ENCODE data around the gene MORC1.
A peak's percentile ranks its signal among the peaks of the same experiment; 100 is the strongest.

The MORC1 gene

DNA sequence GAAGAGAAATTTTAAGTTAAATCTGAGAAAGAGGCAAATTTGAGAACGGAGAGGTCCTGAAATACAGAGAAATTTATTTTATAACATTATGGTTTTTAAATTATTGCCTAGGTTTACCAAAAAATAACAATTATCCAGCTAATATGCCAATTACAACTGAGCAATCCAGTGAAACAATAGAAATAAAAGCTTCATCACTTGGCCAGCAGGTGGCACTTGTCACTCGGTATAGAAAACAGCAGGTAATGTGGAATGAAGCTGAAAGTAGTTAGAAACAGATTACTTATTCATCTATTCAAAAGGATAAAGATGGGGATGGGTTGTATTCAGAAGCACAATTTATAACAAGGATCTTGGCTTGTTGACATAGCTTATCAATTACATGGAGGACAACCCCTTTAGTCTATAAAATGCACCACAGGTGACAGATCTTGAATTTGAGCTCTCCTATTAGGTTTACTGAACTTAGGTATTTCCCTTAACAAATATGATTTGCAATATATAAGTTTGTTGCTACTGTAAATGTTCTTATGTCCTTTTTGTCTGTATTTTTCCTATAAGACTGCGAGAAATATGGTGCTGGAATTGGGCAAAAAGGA lies 94.2 kb downstream of the MORC1 start:
- no peaks in the 10 kb centered on the region for H3F3A ChIP-seq (ENCODE audit: insufficient read depth, low read length)
- H4K20me1 ChIP-seq (ENCODE audit: insufficient read depth, low read length) = no peaks in the 10 kb centered on the region
- no peaks in the 10 kb centered on the region for H3K9me2 ChIP-seq (replicated peaks; ENCODE audit: insufficient read depth, low read length)
- no peaks in the 10 kb centered on the region for H3K36me3 ChIP-seq (replicated peaks; ENCODE audit: insufficient read depth, low read length)
- H3K27ac ChIP-seq (ENCODE audit: low read length) = no peak overlapping the region
- TF ChIP-seq CTCF (IDR thresholded peaks at IDR 0.05; ENCODE audit: low read length) = peak; percentile 76
- no peak for TF ChIP-seq EZH2phosphoT487 (IDR thresholded peaks at IDR 0.05; ENCODE audit: low read length)
- no peak for TF ChIP-seq EZH2 (optimal IDR thresholded peaks at IDR 0.05; ENCODE audit: low read depth, low read length)
- no peaks in the 10 kb centered on the region for H3K27me3 ChIP-seq (replicated peaks; ENCODE audit: insufficient read depth, low read length)
- no peaks in the 10 kb centered on the region for H3K9me3 ChIP-seq (replicated peaks; ENCODE audit: insufficient read depth, low read length)
- H3K9ac ChIP-seq (ENCODE audit: low read length) = no peak overlapping the region
- no peak overlapping the region for H3K4me3 ChIP-seq (ENCODE audit: low read length)
- H3K79me2 ChIP-seq (ENCODE audit: low read length) = no peaks in the 10 kb centered on the region
- H3K4me1 ChIP-seq (ENCODE audit: low read length) = no peaks in the 10 kb centered on the region
- H2AFZ ChIP-seq (ENCODE audit: low read length) = no peak overlapping the region
- peak; percentile 71 for DNase-seq
- H3K4me2 ChIP-seq (ENCODE audit: low read depth, low read length) = no peak overlapping the region

DNA sequence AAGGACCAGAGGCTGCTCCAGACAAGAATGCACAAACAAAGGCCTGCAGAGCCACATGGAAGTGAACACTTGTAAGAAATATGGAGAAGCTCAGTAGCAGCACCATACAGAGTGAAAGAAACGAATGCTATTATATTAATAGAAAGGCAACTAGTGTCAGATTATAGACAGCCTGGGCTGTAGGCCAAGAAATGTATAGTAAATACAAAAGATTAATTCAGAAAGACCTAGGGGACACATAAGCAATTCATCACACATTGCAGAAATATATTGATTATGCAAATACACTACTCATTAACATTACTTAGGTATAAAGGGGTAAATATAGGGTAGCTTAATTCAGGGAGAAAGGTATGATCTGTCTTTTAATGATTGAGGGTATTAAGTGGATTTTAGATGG lies 94.8 kb downstream of the MORC1 start:
- DNase-seq = no peak
- no peak overlapping the region for H3K9ac ChIP-seq (ENCODE audit: low read length)
- no peak overlapping the region for H3K27ac ChIP-seq (ENCODE audit: low read length)
- H3K79me2 ChIP-seq (ENCODE audit: low read length) = no peaks in the 10 kb centered on the region
- H3K4me2 ChIP-seq (ENCODE audit: low read depth, low read length) = no peak overlapping the region
- no peaks in the 10 kb centered on the region for H3K9me2 ChIP-seq (replicated peaks; ENCODE audit: insufficient read depth, low read length)
- H3K36me3 ChIP-seq (replicated peaks; ENCODE audit: insufficient read depth, low read length) = no peaks in the 10 kb centered on the region
- no peaks in the 10 kb centered on the region for H3K9me3 ChIP-seq (replicated peaks; ENCODE audit: insufficient read depth, low read length)
- H3K4me1 ChIP-seq (ENCODE audit: low read length) = no peaks in the 10 kb centered on the region
- no peaks in the 10 kb centered on the region for H3F3A ChIP-seq (ENCODE audit: insufficient read depth, low read length)
- H4K20me1 ChIP-seq (ENCODE audit: insufficient read depth, low read length) = no peaks in the 10 kb centered on the region
- no peaks in the 10 kb centered on the region for H3K27me3 ChIP-seq (replicated peaks; ENCODE audit: insufficient read depth, low read length)
- no peak overlapping the region for H2AFZ ChIP-seq (ENCODE audit: low read length)
- TF ChIP-seq EZH2phosphoT487 (IDR thresholded peaks at IDR 0.05; ENCODE audit: low read length) (no peak), CTCF (IDR thresholded peaks at IDR 0.05; ENCODE audit: low read length) (no peak), EZH2 (optimal IDR thresholded peaks at IDR 0.05; ENCODE audit: low read depth, low read length) (no peak)
- no peak overlapping the region for H3K4me3 ChIP-seq (ENCODE audit: low read length)

GRCh38 chr3:109021556-109021955 lies 96.4 kb downstream of the MORC1 start:
- Histone ChIP-seq H3K4me1 (ENCODE audit: low read length) (no peaks in the 10 kb centered on the region), H3K36me3 (replicated peaks; ENCODE audit: insufficient read depth, low read length) (no peaks in the 10 kb centered on the region), H3F3A (ENCODE audit: insufficient read depth, low read length) (no peaks in the 10 kb centered on the region), H3K9ac (ENCODE audit: low read length) (no peak overlapping the region), H3K4me2 (ENCODE audit: low read depth, low read length) (no peak overlapping the region), H4K20me1 (ENCODE audit: insufficient read depth, low read length) (no peaks in the 10 kb centered on the region), H3K9me2 (replicated peaks; ENCODE audit: insufficient read depth, low read length) (no peaks in the 10 kb centered on the region), H3K27ac (ENCODE audit: low read length) (no peak overlapping the region), H3K27me3 (replicated peaks; ENCODE audit: insufficient read depth, low read length) (no peaks in the 10 kb centered on the region), H3K4me3 (ENCODE audit: low read length) (no peak overlapping the region), H2AFZ (ENCODE audit: low read length) (no peak overlapping the region), H3K79me2 (ENCODE audit: low read length) (no peaks in the 10 kb centered on the region), H3K9me3 (replicated peaks; ENCODE audit: insufficient read depth, low read length) (no peaks in the 10 kb centered on the region)
- TF ChIP-seq EZH2phosphoT487 (IDR thresholded peaks at IDR 0.05; ENCODE audit: low read length) = no peak
- no peak for DNase-seq

- H3K4me2 ChIP-seq (ENCODE audit: low read depth, low read length) = no peak overlapping the region
- no peaks in the 10 kb centered on the region for H4K20me1 ChIP-seq (ENCODE audit: insufficient read depth, low read length)
- no peak overlapping the region for H2AFZ ChIP-seq (ENCODE audit: low read length)
- no peaks in the 10 kb centered on the region for H3K27me3 ChIP-seq (replicated peaks; ENCODE audit: insufficient read depth, low read length)
- no peaks in the 10 kb centered on the region for H3K36me3 ChIP-seq (replicated peaks; ENCODE audit: insufficient read depth, low read length)
- H3K4me3 ChIP-seq (ENCODE audit: low read length) = no peak overlapping the region
- no peaks in the 10 kb centered on the region for H3F3A ChIP-seq (ENCODE audit: insufficient read depth, low read length)
- no peaks in the 10 kb centered on the region for H3K9me2 ChIP-seq (replicated peaks; ENCODE audit: insufficient read depth, low read length)
- H3K9ac ChIP-seq (ENCODE audit: low read length) = no peak overlapping the region
- H3K4me1 ChIP-seq (ENCODE audit: low read length) = no peaks in the 10 kb centered on the region
- no peaks in the 10 kb centered on the region for H3K9me3 ChIP-seq (replicated peaks; ENCODE audit: insufficient read depth, low read length)
- TF ChIP-seq EZH2 (optimal IDR thresholded peaks at IDR 0.05; ENCODE audit: low read depth, low read length) = no peak
- TF ChIP-seq EZH2phosphoT487 (IDR thresholded peaks at IDR 0.05; ENCODE audit: low read length) = no peak
- TF ChIP-seq CTCF (IDR thresholded peaks at IDR 0.05; ENCODE audit: low read length) = no peak
- no peak for DNase-seq
- H3K27ac ChIP-seq (ENCODE audit: low read length) = no peak overlapping the region
- no peaks in the 10 kb centered on the region for H3K79me2 ChIP-seq (ENCODE audit: low read length)
These were observed 99.1 kb downstream of the MORC1 start for GRCh38 chr3:109018828-109019227.
